Measurements from ENCODE around the gene AURKA.

The AURKA gene

DNA sequence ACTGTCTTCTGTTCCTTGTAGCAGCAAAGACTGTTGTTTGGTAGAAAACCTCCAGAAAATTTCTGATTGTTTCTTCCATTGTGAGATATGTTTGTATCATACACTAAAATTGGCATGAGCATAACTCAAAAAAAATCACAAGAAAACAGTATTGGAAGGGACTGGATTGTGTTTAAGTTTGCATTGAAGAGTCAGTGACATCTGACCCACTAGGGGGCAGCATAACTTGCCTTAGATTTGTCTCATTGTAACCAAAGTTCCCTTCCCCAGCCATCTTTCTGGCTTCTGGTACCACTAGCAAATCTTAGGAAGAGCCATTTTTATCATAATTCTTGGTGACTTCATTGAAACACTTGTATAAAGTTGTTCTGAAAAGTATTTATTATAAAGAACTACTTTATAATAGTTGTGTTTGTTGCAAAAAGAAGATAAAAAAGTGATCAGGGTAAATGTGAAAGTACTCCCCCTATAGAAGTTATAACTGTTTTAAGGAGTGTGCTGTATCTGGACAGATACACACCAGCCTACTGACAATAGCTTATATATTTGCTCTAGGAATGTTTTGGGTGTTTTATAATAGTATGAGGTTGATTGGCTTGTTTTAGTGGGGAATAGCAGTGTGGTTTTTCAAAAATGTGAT lies 8.1 kb upstream of the AURKA start:
- no peaks in the 10 kb centered on the region for H3K9me3 ChIP-seq (ENCODE audit: control insufficient read depth, low read length)
- no peak overlapping the region for H3K4me2 ChIP-seq (ENCODE audit: low read length)
- no peaks in the 10 kb centered on the region for H3K4me1 ChIP-seq
- H2AFZ ChIP-seq = no peak overlapping the region
- no peak overlapping the region for H3K27ac ChIP-seq
- no peaks in the 10 kb centered on the region for H3K79me2 ChIP-seq
- H3K36me3 ChIP-seq (ENCODE audit: control insufficient read depth, insufficient read depth, low read length) = no peaks in the 10 kb centered on the region
- no peaks in the 10 kb centered on the region for H3K27me3 ChIP-seq (ENCODE audit: control insufficient read depth, insufficient read depth, low read length)
- H3K4me3 ChIP-seq (ENCODE audit: low read depth, low read length) = no peak overlapping the region
- TF ChIP-seq, protein P1, sequence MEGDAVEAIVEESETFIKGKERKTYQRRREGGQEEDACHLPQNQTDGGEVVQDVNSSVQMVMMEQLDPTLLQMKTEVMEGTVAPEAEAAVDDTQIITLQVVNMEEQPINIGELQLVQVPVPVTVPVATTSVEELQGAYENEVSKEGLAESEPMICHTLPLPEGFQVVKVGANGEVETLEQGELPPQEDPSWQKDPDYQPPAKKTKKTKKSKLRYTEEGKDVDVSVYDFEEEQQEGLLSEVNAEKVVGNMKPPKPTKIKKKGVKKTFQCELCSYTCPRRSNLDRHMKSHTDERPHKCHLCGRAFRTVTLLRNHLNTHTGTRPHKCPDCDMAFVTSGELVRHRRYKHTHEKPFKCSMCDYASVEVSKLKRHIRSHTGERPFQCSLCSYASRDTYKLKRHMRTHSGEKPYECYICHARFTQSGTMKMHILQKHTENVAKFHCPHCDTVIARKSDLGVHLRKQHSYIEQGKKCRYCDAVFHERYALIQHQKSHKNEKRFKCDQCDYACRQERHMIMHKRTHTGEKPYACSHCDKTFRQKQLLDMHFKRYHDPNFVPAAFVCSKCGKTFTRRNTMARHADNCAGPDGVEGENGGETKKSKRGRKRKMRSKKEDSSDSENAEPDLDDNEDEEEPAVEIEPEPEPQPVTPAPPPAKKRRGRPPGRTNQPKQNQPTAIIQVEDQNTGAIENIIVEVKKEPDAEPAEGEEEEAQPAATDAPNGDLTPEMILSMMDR (IDR thresholded peaks at IDR 0.05) = peak; percentile 78
- no peak overlapping the region for H3K9ac ChIP-seq

- H3K9ac ChIP-seq = no peak overlapping the region
- peaks cover 5% of the 10 kb centered on the region for H3K79me2 ChIP-seq
- H3K9me3 ChIP-seq (ENCODE audit: control insufficient read depth, low read length) = no peaks in the 10 kb centered on the region
- TF ChIP-seq, protein P1 (IDR thresholded peaks at IDR 0.05) = no peak
- H3K27me3 ChIP-seq (ENCODE audit: control insufficient read depth, insufficient read depth, low read length) = no peaks in the 10 kb centered on the region
- H3K27ac ChIP-seq = no peak overlapping the region
- no peak overlapping the region for H3K4me2 ChIP-seq (ENCODE audit: low read length)
- H3K4me1 ChIP-seq = peaks cover 7% of the 10 kb centered on the region
- H3K4me3 ChIP-seq (ENCODE audit: low read depth, low read length) = no peak overlapping the region
- no peak overlapping the region for H2AFZ ChIP-seq
- no peaks in the 10 kb centered on the region for H3K36me3 ChIP-seq (ENCODE audit: control insufficient read depth, insufficient read depth, low read length)
Observed at GRCh38 chr20:56395166-56395565, 3.2 kb upstream of the AURKA start.

- Histone ChIP-seq H3K4me3 (ENCODE audit: low read depth, low read length) (peak overlapping the region; percentile 63), H3K79me2 (peaks cover 5% of the 10 kb centered on the region), H3K4me1 (peaks cover 7% of the 10 kb centered on the region), H3K9me3 (ENCODE audit: control insufficient read depth, low read length) (no peaks in the 10 kb centered on the region), H3K36me3 (ENCODE audit: control insufficient read depth, insufficient read depth, low read length) (no peaks in the 10 kb centered on the region), H2AFZ (no peak overlapping the region), H3K9ac (no peak overlapping the region), H3K27me3 (ENCODE audit: control insufficient read depth, insufficient read depth, low read length) (no peaks in the 10 kb centered on the region), H3K27ac (no peak overlapping the region), H3K4me2 (ENCODE audit: low read length) (peak overlapping the region; percentile 74)
- TF ChIP-seq, protein P1 (IDR thresholded peaks at IDR 0.05) = no peak
Observed at GRCh38 chr20:56393653-56394052, 1.6 kb upstream of the AURKA start.

DNA sequence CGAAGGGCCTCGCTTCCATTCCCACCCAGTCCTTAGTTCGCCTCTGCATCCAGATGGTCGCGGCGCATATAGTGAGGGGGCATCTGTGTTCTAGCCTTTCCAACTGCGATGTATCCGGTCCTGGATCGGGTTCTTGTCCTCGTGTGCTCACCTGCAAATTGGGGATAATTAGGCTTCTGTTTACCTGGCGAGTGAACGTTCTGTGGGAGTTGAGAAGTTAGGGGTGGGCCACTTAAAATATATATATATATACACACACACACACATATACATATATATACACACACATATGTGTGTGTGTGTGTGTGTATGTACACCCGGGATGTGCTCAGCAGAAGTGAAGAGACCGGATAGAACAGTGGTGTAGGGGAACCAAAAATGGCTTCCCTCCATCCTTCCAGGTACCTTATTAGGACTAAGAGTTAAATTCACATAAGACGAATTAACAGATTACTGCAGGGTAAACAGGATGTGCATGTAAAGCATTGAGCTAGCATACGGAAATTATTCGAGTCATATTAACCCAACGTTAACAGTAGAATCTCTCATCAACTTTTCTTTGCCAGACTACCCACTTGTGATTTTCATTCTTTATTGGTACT lies 967 bp upstream of the AURKA start:
- peak overlapping the region; percentile 74 for H3K4me2 ChIP-seq (ENCODE audit: low read length)
- TF ChIP-seq, protein P1 (IDR thresholded peaks at IDR 0.05) = no peak
- H3K27me3 ChIP-seq (ENCODE audit: control insufficient read depth, insufficient read depth, low read length) = no peaks in the 10 kb centered on the region
- H3K4me1 ChIP-seq = peaks cover 7% of the 10 kb centered on the region
- H3K9ac ChIP-seq = peak overlapping the region; percentile 40
- H3K9me3 ChIP-seq (ENCODE audit: control insufficient read depth, low read length) = no peaks in the 10 kb centered on the region
- H3K36me3 ChIP-seq (ENCODE audit: control insufficient read depth, insufficient read depth, low read length) = no peaks in the 10 kb centered on the region
- peaks cover 5% of the 10 kb centered on the region for H3K79me2 ChIP-seq
- peak overlapping the region; percentile 82 for H3K27ac ChIP-seq
- H2AFZ ChIP-seq = peak overlapping the region; percentile 95
- H3K4me3 ChIP-seq (ENCODE audit: low read depth, low read length) = peak overlapping the region; percentile 63
